PC-9 (cell line): Measurements from ENCODE around the gene PACRG. TPM values are rescaled to one million over a fixed set of nuclear protein-coding genes. Genes with fewer than 3 reads are reported as not detected.

Experiments used
- BruUV-seq: library from RNA; stranded (reverse); fragments of 400-500 nt; replicated peaks from 2 replicates; lab custom pipeline; 2021; lab: Mats Ljungman, UMichigan
- CTCF ChIA-PET: fragments of 300-600 bp; sonication (Branson Sonifier 250); formaldehyde crosslinking; loops from one replicate; lab custom pipeline; 2022; ENCODE audit warnings: antibody characterized with exemption; lab: Charles Lee
- POLR2A ChIA-PET: fragments of 300-600 bp; sonication (Branson Sonifier 250); formaldehyde crosslinking; loops from one replicate; lab custom pipeline; 2022; ENCODE audit warnings: antibody characterized with exemption; ENCODE audit not compliant: unreplicated experiment; lab: Charles Lee
- DNase-seq, 2 experiments: peaks; one replicate each; pipeline versions ENCODE4 v3.0.0 to v3.0.0-alpha.2; 2015 to 2022; ENCODE audit warnings: mixed read lengths in 1 of 2
- H2AFZ ChIP-seq: fragments of 200-600 bp; sonication (generic); 2 replicates; pipeline ENCODE4 v1.8.1; 2017; ENCODE audit warnings: antibody characterized with exemption
- H3F3A ChIP-seq: fragments of 200-600 bp; sonication (generic); 2 replicates; pipeline ENCODE4 v1.8.1; 2017; ENCODE audit warnings: antibody characterized with exemption, mild to moderate bottlenecking, low read depth; ENCODE audit not compliant: insufficient read depth
- H3K27ac ChIP-seq: fragments of 200-600 bp; sonication (generic); 2 replicates; pipeline ENCODE4 v1.6.1; 2016; ENCODE audit warnings: mixed run types
- H3K27me3 ChIP-seq: fragments of 200-600 bp; sonication (generic); 2 replicates; pipeline ENCODE4 v1.6.1; 2016; ENCODE audit warnings: low read depth, mixed run types; ENCODE audit not compliant: insufficient read depth
- H3K36me3 ChIP-seq: fragments of 200-600 bp; sonication (generic); 2 replicates; pipeline ENCODE4 v1.6.1; 2016; ENCODE audit warnings: low read depth, mixed run types
- H3K4me1 ChIP-seq: fragments of 200-600 bp; sonication (generic); replicated peaks from 2 replicates; pipeline ENCODE4 v1.6.1; 2016; ENCODE audit warnings: mixed run types; ENCODE audit not compliant: insufficient read depth
- H3K4me2 ChIP-seq: fragments of 200-600 bp; sonication (generic); 2 replicates; pipeline ENCODE4 v1.6.1; 2017; ENCODE audit warnings: mixed run types
- H3K4me3 ChIP-seq: fragments of 200-600 bp; sonication (generic); 2 replicates; pipeline ENCODE4 v1.6.1; 2016; ENCODE audit warnings: mixed run types
- H3K79me2 ChIP-seq: fragments of 200-600 bp; sonication (generic); 2 replicates; pipeline ENCODE4 v1.6.1; 2017; ENCODE audit warnings: low read depth, mixed run types
- H3K9me2 ChIP-seq: fragments of 200-600 bp; sonication (generic); 2 replicates; pipeline ENCODE4 v1.8.1; 2017; ENCODE audit warnings: mild to moderate bottlenecking; ENCODE audit not compliant: insufficient read depth
- H3K9me3 ChIP-seq: fragments of 200-600 bp; sonication (generic); 2 replicates; pipeline ENCODE4 v1.8.1; 2016; ENCODE audit warnings: low read depth; ENCODE audit not compliant: insufficient read depth
- H4K20me1 ChIP-seq: fragments of 200-600 bp; sonication (generic); 2 replicates; pipeline ENCODE4 v1.8.1; 2017; ENCODE audit not compliant: insufficient read depth
- CTCF ChIP-seq: fragments of 200-600 bp; sonication (generic); conservative IDR thresholded peaks from 2 replicates; pipeline ENCODE4 v1.6.1; 2017; ENCODE audit warnings: mixed run types, antibody characterized with exemption, mild to moderate bottlenecking, moderate library complexity
- EZH2 ChIP-seq: fragments of 200-600 bp; sonication (generic); IDR thresholded peaks from 2 replicates; pipeline ENCODE4 v1.8.0; 2017; ENCODE audit warnings: antibody characterized with exemption, low read depth
- intact Hi-C: fragments of 100-400 bp; cut with micrococcal nuclease; formaldehyde crosslinking; loops from one replicate; pipeline ENCODE4 v1.10.0; 2022; ENCODE audit not compliant: unreplicated experiment
- total RNA-seq: library from RNA; stranded (reverse); gene quantifications from 2 replicates; pipeline ENCODE4 v1.2.3, GENCODE V29; 2021

Gene PACRG
- total RNA-seq, 1 experiment from 2014 or later, result not detected

GRCh38 chr6:163136681-163137397 lies 409.1 kb downstream of the PACRG start:
- Histone ChIP-seq H3K4me2 (no peak overlapping the region), H3K36me3 (no peaks in the 10 kb centered on the region), H2AFZ (no peak overlapping the region), H4K20me1 (no peaks in the 10 kb centered on the region), H3K4me1 (no peaks in the 10 kb centered on the region), H3K9me3 (no peaks in the 10 kb centered on the region), H3K79me2 (no peaks in the 10 kb centered on the region), H3F3A (no peaks in the 10 kb centered on the region), H3K27me3 (peaks cover 98% of the 10 kb centered on the region), H3K9me2 (no peaks in the 10 kb centered on the region), H3K4me3 (no peak overlapping the region), H3K27ac (no peak overlapping the region)
- CTCF ChIA-PET, result no interaction called here
- POLR2A ChIA-PET, result no interaction called here
- no TSS peak for BruUV-seq
- DNase-seq, result no peak
- no peak for TF ChIP-seq EZH2
- TF ChIP-seq CTCF, result no peak
- intact Hi-C loops, result no loop called here

- no peak for TF ChIP-seq CTCF
- TF ChIP-seq EZH2, result no peak; the same call in 1 of the 2 replicates
- Histone ChIP-seq H3K79me2 (no peaks in the 10 kb centered on the region), H4K20me1 (no peaks in the 10 kb centered on the region), H3K36me3 (no peaks in the 10 kb centered on the region), H3K4me3 (no peak overlapping the region), H3K27ac (no peak overlapping the region), H3K27me3 (peaks cover 98% of the 10 kb centered on the region), H3K9me3 (no peaks in the 10 kb centered on the region), H2AFZ (no peak overlapping the region), H3K4me2 (no peak overlapping the region), H3K9me2 (no peaks in the 10 kb centered on the region), H3K4me1 (no peaks in the 10 kb centered on the region), H3F3A (no peaks in the 10 kb centered on the region)
- ChIA-PET POLR2A (no interaction called here), CTCF (no interaction called here)
- BruUV-seq, result no TSS peak
- DNase-seq, result no peak
- intact Hi-C loops, result no loop called here
These were observed 409.7 kb downstream of the PACRG start for GRCh38 chr6:163137398-163137881.

- H3K27ac ChIP-seq, result no peak overlapping the region
- no peak overlapping the region for H3K4me2 ChIP-seq
- peaks cover 93% of the 10 kb centered on the region for H3K27me3 ChIP-seq
- no peaks in the 10 kb centered on the region for H3K4me1 ChIP-seq
- BruUV-seq, result no TSS peak
- no peaks in the 10 kb centered on the region for H3K9me2 ChIP-seq
- no peak overlapping the region for H3K4me3 ChIP-seq
- TF ChIP-seq CTCF (no peak), EZH2 (no peak)
- intact Hi-C loops, result no loop called here
- no peaks in the 10 kb centered on the region for H4K20me1 ChIP-seq
- no peaks in the 10 kb centered on the region for H3F3A ChIP-seq
- H3K79me2 ChIP-seq, result no peaks in the 10 kb centered on the region
- no peak overlapping the region for H2AFZ ChIP-seq
- ChIA-PET CTCF (no interaction called here), POLR2A (no interaction called here)
- no peaks in the 10 kb centered on the region for H3K9me3 ChIP-seq
- DNase-seq, result no peak
- no peaks in the 10 kb centered on the region for H3K36me3 ChIP-seq
These were observed 418.3 kb downstream of the PACRG start for GRCh38 chr6:163146036-163146435.
